DND-41 (cell line): ENCODE results near the gene ANKRD12.

Source experiments
- ATAC-seq: fragments of 200-7000 bp; cut with Tn5 transposase; 3 replicates; pipeline ENCODE4 v1.9.1; 2021; ENCODE audit warnings: low read depth; ENCODE audit not compliant: insufficient read depth
- DNase-seq: peaks from one replicate; pipeline ENCODE4 v3.0.0-alpha.2; 2020
- H2AFZ ChIP-seq: 2 replicates; pipeline ENCODE4 v1.6.0; 2012; ENCODE audit warnings: low read depth, low read length
- H3K27ac ChIP-seq: 2 replicates; pipeline ENCODE4 v1.5.1; 2012; ENCODE audit warnings: low read length, inconsistent platforms
- H3K27me3 ChIP-seq: fragments of 200-600 bp; sonication (generic); 2 replicates; pipeline ENCODE4 v1.6.0; 2012; ENCODE audit warnings: low read length, mild to moderate bottlenecking, inconsistent platforms; ENCODE audit not compliant: insufficient read depth, poor library complexity
- H3K36me3 ChIP-seq: 2 replicates; pipeline ENCODE4 v1.5.1; 2012; ENCODE audit warnings: low read length, inconsistent platforms; ENCODE audit not compliant: insufficient read depth
- H3K4me1 ChIP-seq: 2 replicates; pipeline ENCODE4 v1.5.1; 2012; ENCODE audit warnings: mild to moderate bottlenecking, low read length; ENCODE audit not compliant: insufficient read depth
- H3K4me2 ChIP-seq: 2 replicates; pipeline ENCODE4 v1.6.0; 2012; ENCODE audit warnings: mild to moderate bottlenecking, moderate library complexity, low read length, inconsistent platforms; ENCODE audit not compliant: insufficient read depth
- H3K4me3 ChIP-seq, 2 experiments: fragments of 200-600 bp in 1 of 2; shearing (Covaris generic) in 1 of 2; 2 replicates each; pipeline ENCODE4 v1.5.1; 2012 to 2016; ENCODE audit warnings: inconsistent platforms in 2 of 2, low read length in 2 of 2, mild to moderate bottlenecking in 2 of 2, low read depth in 1 of 2, moderate library complexity in 1 of 2
- H3K79me2 ChIP-seq: 2 replicates; pipeline ENCODE4 v1.6.0; 2012; ENCODE audit warnings: low read length, inconsistent platforms; ENCODE audit not compliant: insufficient read depth
- H3K9ac ChIP-seq: 2 replicates; pipeline ENCODE4 v1.6.0; 2012; ENCODE audit warnings: low read depth, mild to moderate bottlenecking, inconsistent platforms, low read length, moderate library complexity
- H3K9me3 ChIP-seq: 2 replicates; pipeline ENCODE4 v1.5.1; 2012; ENCODE audit warnings: low read length, moderate library complexity, mild to moderate bottlenecking, inconsistent platforms; ENCODE audit not compliant: insufficient read depth, severe bottlenecking
- H4K20me1 ChIP-seq: 2 replicates; pipeline ENCODE4 v1.6.0; 2012; ENCODE audit warnings: low read length; ENCODE audit not compliant: insufficient read depth
- CTCF ChIP-seq: IDR thresholded peaks from 2 replicates; pipeline ENCODE4 v1.5.1; 2012; ENCODE audit warnings: borderline replicate concordance, low read length, moderate library complexity, mild to moderate bottlenecking; ENCODE audit not compliant: poor library complexity, severe bottlenecking; ENCODE audit errors: extremely low read depth
- EZH2 ChIP-seq: IDR thresholded peaks from 3 replicates; pipeline ENCODE4 v1.6.1; 2012; ENCODE audit warnings: borderline replicate concordance, low read depth, mild to moderate bottlenecking, moderate library complexity, low read length, inconsistent platforms; ENCODE audit not compliant: severe bottlenecking

The ANKRD12 gene

GRCh38 chr18:9148203-9148552 is 11.6 kb downstream of the ANKRD12 start:
- H3K36me3 ChIP-seq: no peaks in the 10 kb centered on the region
- H2AFZ ChIP-seq: no peak overlapping the region
- peaks cover 11% of the 10 kb centered on the region; the same call in 1 of the 2 replicates for H3K4me1 ChIP-seq
- TF ChIP-seq CTCF (no peak), EZH2 (no peak)
- H3K4me3 ChIP-seq: no peak overlapping the region
- no peak overlapping the region for H3K9ac ChIP-seq
- no peaks in the 10 kb centered on the region for H3K9me3 ChIP-seq
- peaks cover 92% of the 10 kb centered on the region for H3K79me2 ChIP-seq
- H3K27ac ChIP-seq: no peak overlapping the region
- H4K20me1 ChIP-seq: peaks cover 25% of the 10 kb centered on the region
- no peak for ATAC-seq
- H3K4me2 ChIP-seq: no peak overlapping the region
- no peak for DNase-seq
- H3K27me3 ChIP-seq: no peaks in the 10 kb centered on the region

GRCh38 chr18:9150121-9150520 is 13.5 kb downstream of the ANKRD12 start:
- Histone ChIP-seq H2AFZ (no peak overlapping the region), H3K36me3 (no peaks in the 10 kb centered on the region), H3K27ac (no peak overlapping the region), H3K4me2 (no peak overlapping the region), H3K79me2 (peaks cover 93% of the 10 kb centered on the region), H4K20me1 (peaks cover 21% of the 10 kb centered on the region), H3K9ac (no peak overlapping the region), H3K4me1 (peaks cover 11% of the 10 kb centered on the region; the same call in 1 of the 2 replicates), H3K4me3 (no peak overlapping the region), H3K9me3 (no peaks in the 10 kb centered on the region), H3K27me3 (no peaks in the 10 kb centered on the region)
- no peak for TF ChIP-seq EZH2
- TF ChIP-seq CTCF: no peak
- ATAC-seq (no peak), DNase-seq (no peak)

GRCh38 chr18:9153256-9153655 is 16.7 kb downstream of the ANKRD12 start:
- DNase-seq: no peak
- H2AFZ ChIP-seq: no peak overlapping the region
- no peak for ATAC-seq

More at GRCh38 chr18:9153256-9153655, 16.7 kb downstream of the ANKRD12 start:
- Histone ChIP-seq H3K27ac (no peak overlapping the region), H3K9me3 (no peaks in the 10 kb centered on the region), H3K4me2 (no peak overlapping the region), H3K36me3 (no peaks in the 10 kb centered on the region), H3K4me3 (no peak overlapping the region), H3K4me1 (no peaks in the 10 kb centered on the region), H4K20me1 (peaks cover 14% of the 10 kb centered on the region), H3K9ac (no peak overlapping the region), H3K27me3 (no peaks in the 10 kb centered on the region), H3K79me2 (peaks cover 88% of the 10 kb centered on the region)
- no peak for TF ChIP-seq CTCF
- no peak for TF ChIP-seq EZH2
